ENCODE data around the gene NME3.

- TF ChIP-seq SATB2 (CRISPR knock-in tag; IDR thresholded peaks at IDR 0.05) (no peak), CTCF (CRISPR knock-in tag; IDR thresholded peaks at IDR 0.05) (no peak), WIZ (CRISPR knock-in tag; IDR thresholded peaks at IDR 0.05) (no peak)
Observed at GRCh38 chr16:1791256-1791942, 20.1 kb upstream of the NME3 start.

All from HepG2 (cell line).